H1 (cell line): ENCODE measurements around the gene SLC1A4. TPM values are rescaled to one million over a fixed set of nuclear protein-coding genes. Genes with fewer than 3 reads are reported as not detected.
A peak's percentile ranks its signal among the peaks of the same experiment; 100 is the strongest.

Experiments used
- CTCF ChIA-PET: fragments of 300-600 bp; sonication (Branson Sonifier 250); formaldehyde crosslinking; loops from one replicate; lab custom pipeline; 2021; ENCODE audit not compliant: partially characterized antibody; lab: Charles Lee
- POLR2A ChIA-PET: fragments of 300-600 bp; sonication (Branson Sonifier 250); formaldehyde crosslinking; loops from one replicate; lab custom pipeline; 2021; ENCODE audit warnings: inconsistent platforms; ENCODE audit not compliant: partially characterized antibody; lab: Charles Lee
- DNase-seq, 2 experiments: peaks; one replicate each; pipeline versions ENCODE4 v3.0.0 to v3.0.0-alpha.2; 2010 to 2022; ENCODE audit warnings: low spot score in 2 of 2, low read depth in 1 of 2, mixed read lengths in 1 of 2
- FAIRE-seq: peaks from 2 replicates; lab custom pipeline; 2011; peaks lifted over from hg19 to GRCh38; lab: Jason Lieb, UNC
- H2AFZ ChIP-seq: 2 replicates; pipeline ENCODE4 v1.8.1; 2012; ENCODE audit warnings: low read length, inconsistent platforms
- H2AK5ac ChIP-seq: 2 replicates; pipeline ENCODE4 v1.6.1; 2013; ENCODE audit warnings: low read depth, low read length
- H2BK120ac ChIP-seq: replicated peaks from 2 replicates; pipeline ENCODE3; 2013; ENCODE audit warnings: low read depth, low read length, inconsistent platforms
- H2BK12ac ChIP-seq: 2 replicates; pipeline ENCODE4 v1.6.1; 2013; ENCODE audit warnings: low read depth, low read length
- H2BK15ac ChIP-seq: 2 replicates; pipeline ENCODE4 v1.6.1; 2013; ENCODE audit warnings: low read length
- H2BK20ac ChIP-seq: 2 replicates; pipeline ENCODE4 v1.6.1; 2013; ENCODE audit warnings: low read length
- H2BK5ac ChIP-seq: 2 replicates; pipeline ENCODE4 v1.6.1; 2013; ENCODE audit warnings: low read depth, low read length
- H3K14ac ChIP-seq: 2 replicates; pipeline ENCODE4 v1.6.1; 2013; ENCODE audit warnings: inconsistent platforms; ENCODE audit not compliant: insufficient read length
- H3K18ac ChIP-seq: 2 replicates; pipeline ENCODE4 v1.6.1; 2013; ENCODE audit warnings: low read length; ENCODE audit errors: extremely low read depth
- H3K23ac ChIP-seq: 2 replicates; pipeline ENCODE4 v1.6.1; 2013; ENCODE audit warnings: inconsistent platforms; ENCODE audit not compliant: insufficient read length
- H3K23me2 ChIP-seq: 2 replicates; pipeline ENCODE4 v1.6.1; 2013; ENCODE audit warnings: low read depth, low read length
- H3K27ac ChIP-seq: 2 replicates; pipeline ENCODE4 v1.6.1; 2011; ENCODE audit warnings: low read depth, low read length, inconsistent platforms
- H3K27me3 ChIP-seq, 4 experiments: replicated peaks in 1 of 4; 1 replicate in 1 of 4; 2 replicates in 3 of 4; pipeline versions ENCODE4 v1.6.1 to v1.8.1; 2011 to 2013; ENCODE audit warnings: low read length in 3 of 4, mild to moderate bottlenecking in 3 of 4, inconsistent platforms in 2 of 4, mixed read lengths in 2 of 4, moderate library complexity in 1 of 4; ENCODE audit not compliant: control insufficient read depth in 3 of 4, insufficient read depth in 3 of 4; ENCODE audit errors: extremely low read depth in 1 of 4
- H3K36me3 ChIP-seq, 4 experiments: 2 replicates each; pipeline versions ENCODE4 v1.6.1 to v1.8.1; 2011 to 2013; ENCODE audit warnings: mild to moderate bottlenecking in 4 of 4, low read length in 3 of 4, moderate library complexity in 2 of 4, control low read depth in 1 of 4, inconsistent platforms in 1 of 4; ENCODE audit not compliant: insufficient read depth in 4 of 4, control insufficient read depth in 2 of 4
- H3K4ac ChIP-seq: replicated peaks from 2 replicates; pipeline ENCODE3; 2013; ENCODE audit warnings: low read length, low read depth, mixed read lengths, inconsistent platforms; ENCODE audit not compliant: insufficient read length
- H3K4me1 ChIP-seq, 4 experiments: replicated peaks in 1 of 4; 1 replicate in 1 of 4; 2 replicates in 3 of 4; pipeline versions ENCODE4 v1.6.1 to v1.8.1; 2011 to 2013; ENCODE audit warnings: low read length in 3 of 4, inconsistent platforms in 2 of 4, mixed read lengths in 1 of 4; ENCODE audit not compliant: insufficient read depth in 4 of 4, control insufficient read depth in 3 of 4
- H3K4me2 ChIP-seq, 2 experiments: 2 replicates each; pipeline versions ENCODE4 v1.6.1 to v1.8.1; 2011 to 2013; ENCODE audit warnings: low read depth in 2 of 2, low read length in 2 of 2, control low read depth in 1 of 2, inconsistent platforms in 1 of 2, mild to moderate bottlenecking in 1 of 2; ENCODE audit not compliant: insufficient read depth in 1 of 2
- H3K4me3 ChIP-seq, 4 experiments: fragments of 200-600, 300-600 bp in 1 of 4; sonication (generic), shearing (Covaris generic), sonication (Bioruptor Twin) in 1 of 4; 2 replicates each; pipeline versions ENCODE4 v1.5.1 to v1.8.1; 2011 to 2016; ENCODE audit warnings: low read length in 4 of 4, low read depth in 3 of 4, control low read depth in 2 of 4, inconsistent platforms in 2 of 4, mild to moderate bottlenecking in 2 of 4, mixed read lengths in 1 of 4, moderate library complexity in 1 of 4; ENCODE audit not compliant: insufficient read depth in 2 of 4; ENCODE audit errors: extremely low read depth in 1 of 4
- H3K56ac ChIP-seq: replicated peaks from 2 replicates; pipeline ENCODE3; 2013; ENCODE audit warnings: low read depth, mild to moderate bottlenecking, mixed read lengths, low read length, inconsistent platforms; ENCODE audit not compliant: insufficient read length
- H3K79me1 ChIP-seq: 2 replicates; pipeline ENCODE4 v1.6.1; 2013; ENCODE audit warnings: low read depth, low read length, control low read depth
- H3K79me2 ChIP-seq, 2 experiments: 2 replicates each; pipeline versions ENCODE4 v1.6.1 to v1.8.1; 2012 to 2013; ENCODE audit warnings: low read length in 2 of 2, mild to moderate bottlenecking in 2 of 2, inconsistent platforms in 1 of 2; ENCODE audit not compliant: insufficient read depth in 2 of 2, control insufficient read depth in 1 of 2
- H3K9ac ChIP-seq, 4 experiments: replicated peaks in 1 of 4; 1 replicate in 1 of 4; 2 replicates in 3 of 4; pipeline versions ENCODE4 v1.6.1 to v1.8.1; 2011 to 2013; ENCODE audit warnings: low read depth in 3 of 4, low read length in 3 of 4, control low read depth in 2 of 4, mild to moderate bottlenecking in 2 of 4, moderate library complexity in 2 of 4, inconsistent platforms in 1 of 4; ENCODE audit errors: extremely low read depth in 1 of 4
- H3K9me3 ChIP-seq, 2 experiments: 2 replicates each; pipeline versions ENCODE4 v1.6.1 to v1.8.1; 2012 to 2013; ENCODE audit warnings: mild to moderate bottlenecking in 2 of 2, moderate library complexity in 2 of 2, control low read depth in 1 of 2, inconsistent platforms in 1 of 2, low read depth in 1 of 2, low read length in 1 of 2, mixed read lengths in 1 of 2; ENCODE audit not compliant: insufficient read depth in 2 of 2
- H4K20me1 ChIP-seq, 2 experiments: replicated peaks in 1 of 2; 2 replicates each; pipeline versions ENCODE3 to v1.8.1; 2011 to 2013; ENCODE audit warnings: inconsistent platforms in 2 of 2, low read length in 2 of 2, mild to moderate bottlenecking in 1 of 2; ENCODE audit not compliant: insufficient read depth in 2 of 2, control insufficient read depth in 1 of 2
- H4K5ac ChIP-seq: 2 replicates; pipeline ENCODE4 v1.6.1; 2013; ENCODE audit warnings: low read length, low read depth, mixed read lengths, inconsistent platforms; ENCODE audit not compliant: insufficient read length
- H4K8ac ChIP-seq: 2 replicates; pipeline ENCODE4 v1.8.0; 2013; ENCODE audit warnings: mild to moderate bottlenecking, moderate library complexity, low read length, inconsistent platforms; ENCODE audit not compliant: insufficient read depth; ENCODE audit errors: extremely low read depth
- H4K91ac ChIP-seq: replicated peaks from 2 replicates; pipeline ENCODE3; 2013; ENCODE audit warnings: low read length, mixed read lengths, inconsistent platforms; ENCODE audit not compliant: insufficient read length
- CEBPB ChIP-seq: IDR thresholded peaks from 2 replicates; pipeline ENCODE4 v1.6.1; 2012; ENCODE audit warnings: low read depth, low read length
- KDM1A ChIP-seq: fragments of 200-600, 300-600 bp; sonication (generic); IDR thresholded peaks from 2 replicates; pipeline ENCODE4 v1.7.1; 2016; ENCODE audit warnings: mild to moderate bottlenecking, low read length, borderline replicate concordance
- POLR2AphosphoS5 ChIP-seq: IDR thresholded peaks from 2 replicates; pipeline ENCODE4 v1.6.1; 2011; ENCODE audit warnings: low read depth, low read length
- POU5F1 ChIP-seq: IDR thresholded peaks from 2 replicates; pipeline ENCODE4 v1.6.1; 2011; ENCODE audit warnings: low read depth, mild to moderate bottlenecking, low read length, moderate library complexity
- SIN3A ChIP-seq, 2 experiments: IDR thresholded peaks in 1 of 2; conservative IDR thresholded peaks in 1 of 2; 2 replicates each; pipeline ENCODE4 v1.6.1; 2011 to 2012; ENCODE audit warnings: low read length in 2 of 2, improper control_type of control experiment in 1 of 2, low read depth in 1 of 2, mild to moderate bottlenecking in 1 of 2
- SP2 ChIP-seq: IDR thresholded peaks from 2 replicates; pipeline ENCODE4 v1.6.1; 2012; ENCODE audit warnings: mild to moderate bottlenecking, low read length, inconsistent platforms
- TCF12 ChIP-seq: IDR thresholded peaks from 2 replicates; pipeline ENCODE4 v1.6.1; 2011; ENCODE audit warnings: low read depth, mild to moderate bottlenecking, low read length
- WGBS, 2 experiments: shearing (Covaris generic) in 1 of 2; methylation state at CpG; one replicate each; pipeline versions ENCODE4 v1.1.6 to v1.1.7; 2013 to 2015; ENCODE audit warnings: low lambda C conversion rate in 2 of 2, mixed read lengths in 2 of 2, inconsistent platforms in 1 of 2, low coverage in 1 of 2, missing lambda C conversion rate in 1 of 2; ENCODE audit not compliant: insufficient replicate concordance in 2 of 2, insufficient coverage in 1 of 2, insufficient read length in 1 of 2; ENCODE audit errors: extremely low coverage in 1 of 2, missing lambda C conversion rate in 1 of 2; 5-methylcytosine and 5-hydroxymethylcytosine counted together
- polyA plus RNA-seq, 7 experiments: library from polyadenylated mRNA; depleted of rRNA in 3 of 7; stranded (reverse) in 5 of 7; unstranded in 2 of 7; fragments of >200 nt in 5 of 7; fragments of 200-250 nt in 2 of 7; gene quantifications; 1 replicate in 5 of 7; 2 replicates in 1 of 7; 4 replicates in 1 of 7; pipeline versions ENCODE4 v1.2.1 to v1.2.3, GENCODE V29; 2011 to 2013; ENCODE audit warnings: missing spikeins in 2 of 7, mixed read lengths in 2 of 7
- total RNA-seq: library from RNA; stranded (reverse); fragmentation: NEBNext Ultra II Directional; extraction: Animal tissue kit (Norgen Biotek cat#: 25700); gene quantifications from 2 replicates; pipeline ENCODE4 v1.2.1, GENCODE V29; 2021

The SLC1A4 gene
- total and polyA plus RNA-seq, 2 of the 8 experiments (the other 6 are each of a cell fraction or from before 2014, with no cell fraction given) = 0.44 to 0.86 TPM

DNA sequence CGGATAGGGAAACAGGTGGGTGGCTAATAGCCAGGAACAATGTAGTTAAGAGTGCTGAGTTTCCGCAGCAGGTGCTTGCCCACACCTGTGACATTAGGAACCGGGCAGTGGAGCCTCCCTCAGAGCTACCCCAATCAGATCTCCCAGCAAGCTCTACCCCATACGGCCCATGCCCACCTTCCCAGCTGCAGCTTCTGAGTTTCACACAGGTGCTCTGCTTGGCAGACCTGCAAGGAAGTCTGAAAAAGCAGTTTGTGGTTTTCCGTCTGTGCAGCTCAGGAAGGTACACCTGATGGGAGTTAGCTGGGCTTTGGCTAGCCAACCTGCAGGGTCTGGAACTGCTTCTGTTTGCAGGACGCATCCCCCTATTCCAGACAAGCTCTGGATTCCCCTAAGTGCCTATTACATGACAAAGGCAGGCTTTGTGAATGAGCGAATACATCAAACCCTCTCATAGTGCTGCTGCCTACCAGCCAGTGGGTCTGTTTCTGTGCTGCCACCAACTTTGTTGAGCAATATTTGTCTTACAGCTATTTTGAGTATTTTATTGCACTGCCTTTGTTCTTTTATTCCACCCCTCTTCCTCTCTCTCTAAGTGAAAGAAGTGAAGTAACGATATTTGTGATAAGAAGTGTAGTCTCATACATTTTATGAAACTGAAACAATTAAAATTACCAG, 42.3 kb downstream of the SLC1A4 start:
- Histone ChIP-seq H3K56ac (no peak overlapping the region), H3K4me3 (peak overlapping the region in 1 of 4 experiments; percentile 5; a peak in 1 of 8 replicates)
- CTCF ChIA-PET = interaction anchor here (0.6 to 2.9 kb wide), 11 partner anchors 9 to 148 kb away, joined by 3 to 9 read pairs (median 5); no protein-coding TSS in a partner anchor

More for the DNA sequence above, 42.3 kb downstream of the SLC1A4 start:
- Histone ChIP-seq H3K9me3 (no peaks in the 10 kb centered on the region), H3K27me3 (no peaks in the 10 kb centered on the region), H4K5ac (no peak overlapping the region), H3K79me1 (no peaks in the 10 kb centered on the region), H3K18ac (no peak overlapping the region), H2BK12ac (no peak overlapping the region), H3K14ac (no peak overlapping the region), H4K8ac (no peak overlapping the region), H2BK15ac (no peak overlapping the region), H3K4me2 (peak overlapping the region; percentile 46 to 54), H3K36me3 (no peaks in the 10 kb centered on the region), H3K79me2 (no peaks in the 10 kb centered on the region), H3K4me1 (peaks cover 7 to 21% (median 13%) of the 10 kb centered on the region in 4 experiments; a peak in 6 of 7 replicates), H4K91ac (no peak overlapping the region), H2BK120ac (no peak overlapping the region), H2BK5ac (no peak overlapping the region), H3K23ac (no peak overlapping the region), H3K23me2 (no peaks in the 10 kb centered on the region), H3K4ac (no peak overlapping the region), H2BK20ac (no peak overlapping the region), H4K20me1 (no peaks in the 10 kb centered on the region), H3K9ac (no peak overlapping the region), H2AK5ac (no peak overlapping the region), H3K27ac (no peak overlapping the region), H2AFZ (no peak overlapping the region)
- FAIRE-seq (peak; percentile 50), DNase-seq (peak in 1 of 2 experiments; percentile 59)
- TF ChIP-seq POLR2AphosphoS5 = peak; percentile 54
- TF ChIP-seq SP2 = no peak
- peak; percentile 43; the same call in 1 of the 2 replicates for TF ChIP-seq POU5F1
- TF ChIP-seq TCF12 = peak; percentile 92
- TF ChIP-seq CEBPB = peak; percentile 49; the same call in 1 of the 2 replicates
- TF ChIP-seq KDM1A = no peak
- no peak for TF ChIP-seq SIN3A (conservative IDR thresholded peaks at IDR 0.05 in 1 of 2, IDR thresholded peaks at IDR 0.05 in 1 of 2; ENCODE audit: low read depth in 1 of 2, low read length in 2 of 2)
- 49% methylated on average over 8 of the region's 8 CpGs; no CpG with 5 or more reads in 1 of the 2 experiments for WGBS, 2 experiments
- POLR2A ChIA-PET = interaction anchor here (1.1 to 1.4 kb wide), 3 partner anchors 14 to 42 kb away, joined by 3 to 4 read pairs (median 3); partner anchors contain the start of genes CEP68 and SLC1A4
